Testis (tissue), 5 donors: ENCODE data around the gene CATSPERE. TPM values are rescaled to one million over a fixed set of nuclear protein-coding genes. Genes with fewer than 3 reads are reported as not detected.

Source experiments
- DNase-seq: peaks from one replicate; pipeline ENCODE4 v3.0.0-alpha.2; 2019
- H3K27ac ChIP-seq, 2 donors: fragments of 200-600 bp; sonication (generic); one replicate each; pipeline ENCODE4 v1.5.1; 2019
- H3K27me3 ChIP-seq: fragments of 200-600 bp; sonication (generic); one replicate; pipeline ENCODE4 v1.5.1; 2019
- H3K36me3 ChIP-seq: fragments of 200-600 bp; sonication (generic); one replicate; pipeline ENCODE4 v1.5.1; 2017; ENCODE audit warnings: low read depth; ENCODE audit errors: missing control alignments
- H3K4me1 ChIP-seq: fragments of 200-600 bp; sonication (generic); one replicate; pipeline ENCODE4 v1.5.1; 2019
- H3K4me3 ChIP-seq, 2 donors: fragments of 200-600 bp; sonication (generic); one replicate each; pipeline ENCODE4 v1.5.1; 2017 to 2019
- H3K9me3 ChIP-seq: fragments of 200-600 bp; sonication (generic); one replicate; pipeline ENCODE4 v1.5.1; 2017
- POLR2A ChIP-seq: fragments of 450-650 bp; IDR thresholded peaks from one replicate; pipeline ENCODE4 v1.6.1; 2017; ENCODE audit warnings: antibody characterized with exemption, mild to moderate bottlenecking, moderate library complexity
- WGBS, 2 donors: methylation state at CpG; one replicate each; pipeline ENCODE4 v1.1.5; 2018; 5-methylcytosine and 5-hydroxymethylcytosine counted together
- intact Hi-C: fragments of 100-400 bp; cut with DNase I; formaldehyde crosslinking; loops from one replicate; pipeline ENCODE4 v1.15.1; 2023; ENCODE audit warnings: low total_unique reads
- long read RNA-seq, 2 donors: transcript quantifications; one replicate each; lab custom pipeline, GENCODE V29; 2026
- polyA plus RNA-seq: library from polyadenylated mRNA; stranded (reverse); fragments of 350-450 nt; fragmentation: Illumina TruSeq; extraction: RNeasy Lipid Tissue Mini Kit (QIAGEN cat#74804); gene quantifications from one replicate; pipeline ENCODE4 v1.2.3, GENCODE V29; 2014; ENCODE audit warnings: low read depth, low replicate concordance; ENCODE audit not compliant: insufficient read depth
- total RNA-seq, 2 donors: library from RNA; depleted of rRNA; stranded (reverse); fragments of >200 nt; gene quantifications; one replicate each; pipeline ENCODE4 v1.2.3, GENCODE V29; 2016
- TF ChIP-seq, protein P1 (sequence below), 3 experiments: fragments of 450-650 bp in 2 of 3; fragments of 200-600 bp in 1 of 3; sonication (generic) in 1 of 3; IDR thresholded peaks; one replicate each; pipeline ENCODE4 v1.5.1; 2016 to 2019; ENCODE audit warnings: antibody characterized with exemption in 3 of 3, mild to moderate bottlenecking in 2 of 3, moderate library complexity in 1 of 3

The CATSPERE gene, protein sequence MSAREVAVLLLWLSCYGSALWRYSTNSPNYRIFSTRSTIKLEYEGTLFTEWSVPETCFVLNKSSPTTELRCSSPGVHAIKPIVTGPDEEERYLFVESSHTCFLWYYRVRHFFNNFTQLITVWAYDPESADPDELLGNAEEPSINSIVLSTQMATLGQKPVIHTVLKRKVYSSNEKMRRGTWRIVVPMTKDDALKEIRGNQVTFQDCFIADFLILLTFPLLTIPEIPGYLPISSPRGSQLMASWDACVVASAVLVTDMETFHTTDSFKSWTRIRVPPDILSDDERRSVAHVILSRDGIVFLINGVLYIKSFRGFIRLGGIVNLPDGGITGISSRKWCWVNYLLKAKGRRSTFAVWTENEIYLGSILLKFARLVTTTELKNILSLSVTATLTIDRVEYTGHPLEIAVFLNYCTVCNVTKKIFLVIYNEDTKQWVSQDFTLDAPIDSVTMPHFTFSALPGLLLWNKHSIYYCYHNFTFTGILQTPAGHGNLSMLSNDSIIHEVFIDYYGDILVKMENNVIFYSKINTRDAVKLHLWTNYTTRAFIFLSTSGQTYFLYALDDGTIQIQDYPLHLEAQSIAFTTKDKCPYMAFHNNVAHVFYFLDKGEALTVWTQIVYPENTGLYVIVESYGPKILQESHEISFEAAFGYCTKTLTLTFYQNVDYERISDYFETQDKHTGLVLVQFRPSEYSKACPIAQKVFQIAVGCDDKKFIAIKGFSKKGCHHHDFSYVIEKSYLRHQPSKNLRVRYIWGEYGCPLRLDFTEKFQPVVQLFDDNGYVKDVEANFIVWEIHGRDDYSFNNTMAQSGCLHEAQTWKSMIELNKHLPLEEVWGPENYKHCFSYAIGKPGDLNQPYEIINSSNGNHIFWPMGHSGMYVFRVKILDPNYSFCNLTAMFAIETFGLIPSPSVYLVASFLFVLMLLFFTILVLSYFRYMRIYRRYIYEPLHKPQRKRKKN
- total RNA-seq (10 to 100 TPM; 10.4 to 15.7 TPM), polyA plus RNA-seq (46.0 TPM)
- long read RNA-seq, donor 1, partial matches to known transcripts = 0 of 1 reads
- long read RNA-seq, donor 1, other reads (novel, unspliced or antisense) = 0 of 1 reads
- long read RNA-seq, donor 2 = 0 reads

DNA sequence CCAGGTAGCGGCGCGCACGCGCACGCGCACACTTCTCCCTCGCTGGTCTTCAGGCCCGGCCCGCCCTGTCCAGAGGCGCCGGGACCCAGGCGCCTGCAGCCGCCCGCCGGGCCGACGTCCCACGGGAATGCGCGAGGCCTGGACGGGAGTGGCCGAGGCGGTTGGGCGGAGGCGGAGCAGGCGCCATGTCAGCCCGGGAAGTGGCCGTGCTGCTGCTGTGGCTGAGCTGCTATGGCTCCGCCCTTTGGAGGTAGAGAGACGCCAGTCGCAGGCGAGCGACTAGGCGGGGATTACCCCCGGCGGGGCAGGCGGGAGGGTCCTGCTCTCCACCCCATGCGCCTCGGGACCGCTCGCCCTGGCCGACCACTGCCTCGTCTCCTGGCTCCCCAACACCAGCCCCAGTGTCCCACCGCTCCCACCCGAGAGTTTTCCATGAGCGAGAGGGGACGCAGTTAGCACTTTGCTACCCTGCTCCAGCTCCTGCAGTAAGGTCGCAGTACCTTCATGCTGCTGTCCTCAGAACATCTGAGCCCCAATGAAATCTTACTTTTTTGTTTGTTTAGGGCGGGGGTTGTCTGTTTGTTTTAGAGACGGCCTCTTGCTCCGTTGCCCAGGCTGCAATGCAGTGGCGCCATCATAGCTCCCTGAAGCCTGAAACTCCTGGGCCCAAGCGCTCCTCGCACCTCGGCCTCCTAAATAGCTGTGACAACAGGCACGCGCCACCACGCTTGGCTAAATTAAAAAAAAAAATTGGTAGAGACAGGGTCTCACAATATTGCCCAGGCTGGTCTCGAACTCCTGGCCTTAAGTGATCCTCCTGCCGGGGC, at the start of gene CATSPERE:
Gene CATSPERE, plus strand, starts transcription at position 29 of the 827 bp plus-strand sequence. Its CDS starts 157 bp downstream, at position 186.
- intact Hi-C loops = no loop called here

DNA sequence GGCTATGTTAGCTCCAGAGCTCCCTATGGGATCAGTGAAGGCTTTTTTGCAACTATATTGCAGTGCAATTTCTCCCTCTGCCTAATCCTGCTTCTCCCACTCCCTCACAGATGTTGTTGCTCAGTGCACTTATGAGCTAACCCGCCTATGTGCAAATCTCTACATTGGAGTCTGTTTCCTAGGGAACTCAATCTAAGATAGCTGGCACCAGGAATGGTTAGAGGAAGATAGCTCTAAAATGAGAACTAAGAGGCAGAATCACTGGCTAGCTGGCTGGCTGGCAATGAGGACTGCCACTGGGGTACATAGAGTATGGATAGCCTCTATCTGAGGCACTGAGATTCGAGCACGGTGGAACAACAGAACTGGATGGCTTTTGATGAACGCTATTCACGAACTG, 48.9 kb upstream of the CATSPERE start:
- 92 to 95% methylated on average over 5 of the region's 5 CpGs for WGBS, 2 donors
- DNase-seq = no peak
- Histone ChIP-seq H3K27ac (no peak overlapping the region), H3K9me3 (no peaks in the 10 kb centered on the region), H3K36me3 (no peaks in the 10 kb centered on the region), H3K27me3 (no peaks in the 10 kb centered on the region), H3K4me3 (no peak overlapping the region), H3K4me1 (no peaks in the 10 kb centered on the region)
- TF ChIP-seq POLR2A = no peak
- TF ChIP-seq, protein P1, sequence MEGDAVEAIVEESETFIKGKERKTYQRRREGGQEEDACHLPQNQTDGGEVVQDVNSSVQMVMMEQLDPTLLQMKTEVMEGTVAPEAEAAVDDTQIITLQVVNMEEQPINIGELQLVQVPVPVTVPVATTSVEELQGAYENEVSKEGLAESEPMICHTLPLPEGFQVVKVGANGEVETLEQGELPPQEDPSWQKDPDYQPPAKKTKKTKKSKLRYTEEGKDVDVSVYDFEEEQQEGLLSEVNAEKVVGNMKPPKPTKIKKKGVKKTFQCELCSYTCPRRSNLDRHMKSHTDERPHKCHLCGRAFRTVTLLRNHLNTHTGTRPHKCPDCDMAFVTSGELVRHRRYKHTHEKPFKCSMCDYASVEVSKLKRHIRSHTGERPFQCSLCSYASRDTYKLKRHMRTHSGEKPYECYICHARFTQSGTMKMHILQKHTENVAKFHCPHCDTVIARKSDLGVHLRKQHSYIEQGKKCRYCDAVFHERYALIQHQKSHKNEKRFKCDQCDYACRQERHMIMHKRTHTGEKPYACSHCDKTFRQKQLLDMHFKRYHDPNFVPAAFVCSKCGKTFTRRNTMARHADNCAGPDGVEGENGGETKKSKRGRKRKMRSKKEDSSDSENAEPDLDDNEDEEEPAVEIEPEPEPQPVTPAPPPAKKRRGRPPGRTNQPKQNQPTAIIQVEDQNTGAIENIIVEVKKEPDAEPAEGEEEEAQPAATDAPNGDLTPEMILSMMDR (IDR thresholded peaks at IDR 0.05) = no peak
- intact Hi-C loops = no loop called here

More for the DNA sequence above, at the start of gene CATSPERE:
- Histone ChIP-seq H3K9me3 (no peaks in the 10 kb centered on the region), H3K27ac (peak within 1 kb of the TSS; percentile 84 to 88), H3K4me1 (peaks cover 4% of the 10 kb centered on the region), H3K36me3 (no peaks in the 10 kb centered on the region), H3K4me3 (peak within 1 kb of the TSS; percentile 62 to 72), H3K27me3 (no peaks in the 10 kb centered on the region)
- peak; percentile 92 for DNase-seq
- TF ChIP-seq, protein P1 (IDR thresholded peaks at IDR 0.05) = no peak
- no peak for TF ChIP-seq POLR2A
- WGBS, 2 donors = 13 to 21% methylated on average over 33 to 61 of the region's 61 CpGs

DNA sequence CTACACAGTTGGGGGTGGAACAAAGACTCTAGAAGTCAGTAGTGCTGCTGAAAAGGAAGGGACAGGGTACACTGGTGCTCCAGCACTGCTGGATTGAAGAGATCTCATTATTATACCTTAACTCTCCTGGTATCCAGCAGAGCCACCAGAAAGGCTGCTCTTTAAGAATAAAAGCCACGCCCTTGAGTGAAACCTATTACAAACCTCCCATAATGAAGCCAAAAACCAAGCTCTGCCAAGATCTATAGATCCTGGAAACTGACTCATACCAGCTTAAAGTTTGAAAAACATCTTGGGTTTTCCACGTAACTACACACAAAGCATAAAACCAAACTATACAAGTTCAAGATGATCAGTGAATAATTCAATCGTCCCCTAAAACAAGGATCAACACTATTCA, 47.3 kb upstream of the CATSPERE start:
- no peaks in the 10 kb centered on the region for H3K4me1 ChIP-seq
- no peaks in the 10 kb centered on the region for H3K36me3 ChIP-seq
- no peaks in the 10 kb centered on the region for H3K9me3 ChIP-seq
- no peak for DNase-seq
- no peak for TF ChIP-seq POLR2A
- TF ChIP-seq, protein P1 (IDR thresholded peaks at IDR 0.05) = no peak
- no peak overlapping the region for H3K4me3 ChIP-seq
- WGBS, 2 donors = 95 to 97% methylated on average over 3 of the region's 3 CpGs
- H3K27me3 ChIP-seq = no peaks in the 10 kb centered on the region
- intact Hi-C loops = no loop called here
- no peak overlapping the region for H3K27ac ChIP-seq

DNA sequence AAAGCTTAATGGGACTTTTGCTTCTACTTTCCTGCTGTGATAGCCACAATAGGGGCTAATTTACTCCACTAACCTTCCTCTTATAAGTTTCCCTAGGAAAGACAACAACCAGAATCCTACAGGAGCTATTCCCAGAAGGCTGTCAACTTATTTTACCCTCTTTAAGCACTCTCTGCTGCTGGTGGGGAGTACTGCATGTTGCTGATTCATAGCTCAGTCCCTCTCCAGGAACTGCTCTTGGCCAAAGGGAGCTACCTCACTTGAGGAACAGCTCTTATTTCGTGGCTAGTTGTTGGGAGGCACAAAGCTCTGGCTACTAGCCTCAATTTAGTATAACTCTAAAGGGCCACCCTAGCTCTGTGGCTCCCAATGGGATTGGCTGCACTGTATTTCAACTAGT, 46.5 kb upstream of the CATSPERE start:
- no peaks in the 10 kb centered on the region for H3K36me3 ChIP-seq
- WGBS, 2 donors = 86 to 88% methylated on average over 1 of the region's 1 CpG
- intact Hi-C loops = no loop called here

More for the DNA sequence above, 46.5 kb upstream of the CATSPERE start:
- Histone ChIP-seq H3K4me1 (no peaks in the 10 kb centered on the region), H3K4me3 (no peak overlapping the region), H3K27ac (no peak overlapping the region), H3K9me3 (no peaks in the 10 kb centered on the region), H3K27me3 (no peaks in the 10 kb centered on the region)
- no peak for DNase-seq
- no peak for TF ChIP-seq POLR2A
- TF ChIP-seq, protein P1 (IDR thresholded peaks at IDR 0.05) = no peak
